Measurements from ENCODE around the gene SMC1B. TPM values are rescaled to one million over a fixed set of nuclear protein-coding genes. Genes with fewer than 3 reads are reported as not detected.

The SMC1B gene
- total and polyA plus RNA-seq, 2 experiments from 2014 or later, result 0.10 TPM; not detected in 1

DNA sequence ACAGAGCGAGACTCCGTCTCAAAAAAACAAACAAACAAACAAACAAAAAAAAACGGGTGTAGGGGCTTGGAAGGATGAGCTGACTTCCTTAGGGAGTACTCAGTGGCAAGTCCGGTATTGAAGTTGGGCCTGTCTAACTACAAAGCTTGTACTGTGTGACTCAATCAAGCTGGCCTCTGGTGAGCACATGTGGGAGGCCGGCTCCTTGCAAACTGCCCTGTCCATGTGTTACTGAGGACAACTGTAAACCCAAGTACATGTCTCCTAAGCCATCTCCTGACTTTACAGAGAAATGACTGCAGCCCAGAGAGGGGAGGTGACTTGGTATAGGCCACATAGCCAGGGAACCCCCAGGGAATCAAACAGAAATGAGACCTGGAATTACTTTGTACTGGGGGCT, 11.7 kb upstream of the SMC1B start:
- Histone ChIP-seq H3K4me3 (no peak overlapping the region), H3F3A (replicated peaks; ENCODE audit: low read depth) (no peaks in the 10 kb centered on the region), H3K4me1 (ENCODE audit: insufficient read depth) (no peaks in the 10 kb centered on the region), H3K9me2 (ENCODE audit: insufficient read depth) (no peaks in the 10 kb centered on the region), H3K27ac (ENCODE audit: low read depth) (no peak overlapping the region), H2AFZ (no peak overlapping the region), H4K20me1 (replicated peaks; ENCODE audit: insufficient read depth) (no peaks in the 10 kb centered on the region), H3K36me3 (ENCODE audit: insufficient read depth) (no peaks in the 10 kb centered on the region), H3K4me2 (no peak overlapping the region), H3K27me3 (ENCODE audit: insufficient read depth) (no peaks in the 10 kb centered on the region), H3K79me2 (replicated peaks; ENCODE audit: insufficient read depth) (no peaks in the 10 kb centered on the region)
- peaks cover 7% of the 10 kb centered on the region for H3K27me3 Mint-ChIP-seq (ENCODE audit: insufficient read depth, low read depth, poor library complexity)
- H3K27ac Mint-ChIP-seq, result no peak overlapping the region
- no peak for TF ChIP-seq ZNF331 (CRISPR knock-in tag; IDR thresholded peaks at IDR 0.05; ENCODE audit: low read depth)
- no peak for TF ChIP-seq ZNF114 (CRISPR knock-in tag; IDR thresholded peaks at IDR 0.05)
- TF ChIP-seq, protein P1, sequence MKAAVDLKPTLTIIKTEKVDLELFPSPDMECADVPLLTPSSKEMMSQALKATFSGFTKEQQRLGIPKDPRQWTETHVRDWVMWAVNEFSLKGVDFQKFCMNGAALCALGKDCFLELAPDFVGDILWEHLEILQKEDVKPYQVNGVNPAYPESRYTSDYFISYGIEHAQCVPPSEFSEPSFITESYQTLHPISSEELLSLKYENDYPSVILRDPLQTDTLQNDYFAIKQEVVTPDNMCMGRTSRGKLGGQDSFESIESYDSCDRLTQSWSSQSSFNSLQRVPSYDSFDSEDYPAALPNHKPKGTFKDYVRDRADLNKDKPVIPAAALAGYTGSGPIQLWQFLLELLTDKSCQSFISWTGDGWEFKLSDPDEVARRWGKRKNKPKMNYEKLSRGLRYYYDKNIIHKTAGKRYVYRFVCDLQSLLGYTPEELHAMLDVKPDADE (IDR thresholded peaks at IDR 0.05), result no peak
- TF ChIP-seq POLR2AphosphoS5 (IDR thresholded peaks at IDR 0.05; ENCODE audit: low read depth), result no peak
- TF ChIP-seq, protein P2, sequence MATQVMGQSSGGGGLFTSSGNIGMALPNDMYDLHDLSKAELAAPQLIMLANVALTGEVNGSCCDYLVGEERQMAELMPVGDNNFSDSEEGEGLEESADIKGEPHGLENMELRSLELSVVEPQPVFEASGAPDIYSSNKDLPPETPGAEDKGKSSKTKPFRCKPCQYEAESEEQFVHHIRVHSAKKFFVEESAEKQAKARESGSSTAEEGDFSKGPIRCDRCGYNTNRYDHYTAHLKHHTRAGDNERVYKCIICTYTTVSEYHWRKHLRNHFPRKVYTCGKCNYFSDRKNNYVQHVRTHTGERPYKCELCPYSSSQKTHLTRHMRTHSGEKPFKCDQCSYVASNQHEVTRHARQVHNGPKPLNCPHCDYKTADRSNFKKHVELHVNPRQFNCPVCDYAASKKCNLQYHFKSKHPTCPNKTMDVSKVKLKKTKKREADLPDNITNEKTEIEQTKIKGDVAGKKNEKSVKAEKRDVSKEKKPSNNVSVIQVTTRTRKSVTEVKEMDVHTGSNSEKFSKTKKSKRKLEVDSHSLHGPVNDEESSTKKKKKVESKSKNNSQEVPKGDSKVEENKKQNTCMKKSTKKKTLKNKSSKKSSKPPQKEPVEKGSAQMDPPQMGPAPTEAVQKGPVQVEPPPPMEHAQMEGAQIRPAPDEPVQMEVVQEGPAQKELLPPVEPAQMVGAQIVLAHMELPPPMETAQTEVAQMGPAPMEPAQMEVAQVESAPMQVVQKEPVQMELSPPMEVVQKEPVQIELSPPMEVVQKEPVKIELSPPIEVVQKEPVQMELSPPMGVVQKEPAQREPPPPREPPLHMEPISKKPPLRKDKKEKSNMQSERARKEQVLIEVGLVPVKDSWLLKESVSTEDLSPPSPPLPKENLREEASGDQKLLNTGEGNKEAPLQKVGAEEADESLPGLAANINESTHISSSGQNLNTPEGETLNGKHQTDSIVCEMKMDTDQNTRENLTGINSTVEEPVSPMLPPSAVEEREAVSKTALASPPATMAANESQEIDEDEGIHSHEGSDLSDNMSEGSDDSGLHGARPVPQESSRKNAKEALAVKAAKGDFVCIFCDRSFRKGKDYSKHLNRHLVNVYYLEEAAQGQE (IDR thresholded peaks at IDR 0.05; ENCODE audit: unreplicated experiment), result no peak
- TF ChIP-seq, protein P3, sequence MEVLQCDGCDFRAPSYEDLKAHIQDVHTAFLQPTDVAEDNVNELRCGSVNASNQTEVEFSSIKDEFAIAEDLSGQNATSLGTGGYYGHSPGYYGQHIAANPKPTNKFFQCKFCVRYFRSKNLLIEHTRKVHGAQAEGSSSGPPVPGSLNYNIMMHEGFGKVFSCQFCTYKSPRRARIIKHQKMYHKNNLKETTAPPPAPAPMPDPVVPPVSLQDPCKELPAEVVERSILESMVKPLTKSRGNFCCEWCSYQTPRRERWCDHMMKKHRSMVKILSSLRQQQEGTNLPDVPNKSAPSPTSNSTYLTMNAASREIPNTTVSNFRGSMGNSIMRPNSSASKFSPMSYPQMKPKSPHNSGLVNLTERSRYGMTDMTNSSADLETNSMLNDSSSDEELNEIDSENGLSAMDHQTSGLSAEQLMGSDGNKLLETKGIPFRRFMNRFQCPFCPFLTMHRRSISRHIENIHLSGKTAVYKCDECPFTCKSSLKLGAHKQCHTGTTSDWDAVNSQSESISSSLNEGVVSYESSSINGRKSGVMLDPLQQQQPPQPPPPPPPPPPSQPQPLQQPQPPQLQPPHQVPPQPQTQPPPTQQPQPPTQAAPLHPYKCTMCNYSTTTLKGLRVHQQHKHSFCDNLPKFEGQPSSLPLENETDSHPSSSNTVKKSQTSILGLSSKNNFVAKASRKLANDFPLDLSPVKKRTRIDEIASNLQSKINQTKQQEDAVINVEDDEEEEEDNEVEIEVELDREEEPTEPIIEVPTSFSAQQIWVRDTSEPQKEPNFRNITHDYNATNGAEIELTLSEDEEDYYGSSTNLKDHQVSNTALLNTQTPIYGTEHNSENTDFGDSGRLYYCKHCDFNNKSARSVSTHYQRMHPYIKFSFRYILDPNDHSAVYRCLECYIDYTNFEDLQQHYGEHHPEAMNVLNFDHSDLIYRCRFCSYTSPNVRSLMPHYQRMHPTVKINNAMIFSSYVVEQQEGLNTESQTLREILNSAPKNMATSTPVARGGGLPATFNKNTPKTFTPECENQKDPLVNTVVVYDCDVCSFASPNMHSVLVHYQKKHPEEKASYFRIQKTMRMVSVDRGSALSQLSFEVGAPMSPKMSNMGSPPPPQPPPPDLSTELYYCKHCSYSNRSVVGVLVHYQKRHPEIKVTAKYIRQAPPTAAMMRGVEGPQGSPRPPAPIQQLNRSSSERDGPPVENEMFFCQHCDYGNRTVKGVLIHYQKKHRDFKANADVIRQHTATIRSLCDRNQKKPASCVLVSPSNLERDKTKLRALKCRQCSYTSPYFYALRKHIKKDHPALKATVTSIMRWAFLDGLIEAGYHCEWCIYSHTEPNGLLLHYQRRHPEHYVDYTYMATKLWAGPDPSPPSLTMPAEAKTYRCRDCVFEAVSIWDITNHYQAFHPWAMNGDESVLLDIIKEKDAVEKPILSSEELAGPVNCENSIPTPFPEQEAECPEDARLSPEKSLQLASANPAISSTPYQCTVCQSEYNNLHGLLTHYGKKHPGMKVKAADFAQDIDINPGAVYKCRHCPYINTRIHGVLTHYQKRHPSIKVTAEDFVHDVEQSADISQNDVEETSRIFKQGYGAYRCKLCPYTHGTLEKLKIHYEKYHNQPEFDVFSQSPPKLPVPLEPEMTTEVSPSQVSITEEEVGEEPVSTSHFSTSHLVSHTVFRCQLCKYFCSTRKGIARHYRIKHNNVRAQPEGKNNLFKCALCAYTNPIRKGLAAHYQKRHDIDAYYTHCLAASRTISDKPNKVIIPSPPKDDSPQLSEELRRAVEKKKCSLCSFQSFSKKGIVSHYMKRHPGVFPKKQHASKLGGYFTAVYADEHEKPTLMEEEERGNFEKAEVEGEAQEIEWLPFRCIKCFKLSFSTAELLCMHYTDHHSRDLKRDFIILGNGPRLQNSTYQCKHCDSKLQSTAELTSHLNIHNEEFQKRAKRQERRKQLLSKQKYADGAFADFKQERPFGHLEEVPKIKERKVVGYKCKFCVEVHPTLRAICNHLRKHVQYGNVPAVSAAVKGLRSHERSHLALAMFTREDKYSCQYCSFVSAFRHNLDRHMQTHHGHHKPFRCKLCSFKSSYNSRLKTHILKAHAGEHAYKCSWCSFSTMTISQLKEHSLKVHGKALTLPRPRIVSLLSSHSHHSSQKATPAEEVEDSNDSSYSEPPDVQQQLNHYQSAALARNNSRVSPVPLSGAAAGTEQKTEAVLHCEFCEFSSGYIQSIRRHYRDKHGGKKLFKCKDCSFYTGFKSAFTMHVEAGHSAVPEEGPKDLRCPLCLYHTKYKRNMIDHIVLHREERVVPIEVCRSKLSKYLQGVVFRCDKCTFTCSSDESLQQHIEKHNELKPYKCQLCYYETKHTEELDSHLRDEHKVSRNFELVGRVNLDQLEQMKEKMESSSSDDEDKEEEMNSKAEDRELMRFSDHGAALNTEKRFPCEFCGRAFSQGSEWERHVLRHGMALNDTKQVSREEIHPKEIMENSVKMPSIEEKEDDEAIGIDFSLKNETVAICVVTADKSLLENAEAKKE (CRISPR knock-in tag; IDR thresholded peaks at IDR 0.05), result no peak
- TF ChIP-seq JUNB (IDR thresholded peaks at IDR 0.05; ENCODE audit: unreplicated experiment), result no peak
- TF ChIP-seq EZH2 (IDR thresholded peaks at IDR 0.05; ENCODE audit: low read depth, unreplicated experiment), result no peak
- TF ChIP-seq EZH2phosphoT487 (IDR thresholded peaks at IDR 0.05; ENCODE audit: unreplicated experiment), result no peak
- TF ChIP-seq NANOG (IDR thresholded peaks at IDR 0.05; ENCODE audit: borderline replicate concordance), result no peak
- no peak for TF ChIP-seq STAT1 (IDR thresholded peaks at IDR 0.05; ENCODE audit: unreplicated experiment)
- no peak for TF ChIP-seq CREB1 (CRISPR knock-in tag; IDR thresholded peaks at IDR 0.05; ENCODE audit: low read depth)
- TF ChIP-seq, protein P4, sequence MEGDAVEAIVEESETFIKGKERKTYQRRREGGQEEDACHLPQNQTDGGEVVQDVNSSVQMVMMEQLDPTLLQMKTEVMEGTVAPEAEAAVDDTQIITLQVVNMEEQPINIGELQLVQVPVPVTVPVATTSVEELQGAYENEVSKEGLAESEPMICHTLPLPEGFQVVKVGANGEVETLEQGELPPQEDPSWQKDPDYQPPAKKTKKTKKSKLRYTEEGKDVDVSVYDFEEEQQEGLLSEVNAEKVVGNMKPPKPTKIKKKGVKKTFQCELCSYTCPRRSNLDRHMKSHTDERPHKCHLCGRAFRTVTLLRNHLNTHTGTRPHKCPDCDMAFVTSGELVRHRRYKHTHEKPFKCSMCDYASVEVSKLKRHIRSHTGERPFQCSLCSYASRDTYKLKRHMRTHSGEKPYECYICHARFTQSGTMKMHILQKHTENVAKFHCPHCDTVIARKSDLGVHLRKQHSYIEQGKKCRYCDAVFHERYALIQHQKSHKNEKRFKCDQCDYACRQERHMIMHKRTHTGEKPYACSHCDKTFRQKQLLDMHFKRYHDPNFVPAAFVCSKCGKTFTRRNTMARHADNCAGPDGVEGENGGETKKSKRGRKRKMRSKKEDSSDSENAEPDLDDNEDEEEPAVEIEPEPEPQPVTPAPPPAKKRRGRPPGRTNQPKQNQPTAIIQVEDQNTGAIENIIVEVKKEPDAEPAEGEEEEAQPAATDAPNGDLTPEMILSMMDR (conservative IDR thresholded peaks at IDR 0.05; ENCODE audit: low read depth in 2 of 2), result no peak
- H3K4me1 Mint-ChIP-seq, result peaks cover 3% of the 10 kb centered on the region; the same call in 1 of the 3 replicates
- DNase-seq (ENCODE audit: low spot score) (no peak), ATAC-seq (no peak)
- H3K4me3 Mint-ChIP-seq, result no peak overlapping the region
- H3K36me3 Mint-ChIP-seq (ENCODE audit: low read depth), result peaks cover 7% of the 10 kb centered on the region; the same call in 2 of the 3 replicates
- peaks cover 2% of the 10 kb centered on the region; the same call in 1 of the 3 replicates for H3K9me3 Mint-ChIP-seq
